22Rv1 (cell line): ENCODE measurements around the gene RPS6KB2.
A peak's percentile ranks its signal among the peaks of the same experiment; 100 is the strongest.

ENCODE experiments used
- H3K27ac ChIP-seq: fragments of 450-650 bp; 2 replicates; pipeline ENCODE4 v1.5.1; 2017
- ZFX ChIP-seq: fragments of 450-650 bp; IDR thresholded peaks from 2 replicates; pipeline ENCODE4 v1.6.1; 2017; ENCODE audit warnings: antibody characterized with exemption, borderline replicate concordance
- TF ChIP-seq, protein P1 (sequence below): fragments of 450-650 bp; IDR thresholded peaks from 2 replicates; pipeline ENCODE4 v1.5.1; 2017; ENCODE audit warnings: mild to moderate bottlenecking

Gene RPS6KB2

DNA sequence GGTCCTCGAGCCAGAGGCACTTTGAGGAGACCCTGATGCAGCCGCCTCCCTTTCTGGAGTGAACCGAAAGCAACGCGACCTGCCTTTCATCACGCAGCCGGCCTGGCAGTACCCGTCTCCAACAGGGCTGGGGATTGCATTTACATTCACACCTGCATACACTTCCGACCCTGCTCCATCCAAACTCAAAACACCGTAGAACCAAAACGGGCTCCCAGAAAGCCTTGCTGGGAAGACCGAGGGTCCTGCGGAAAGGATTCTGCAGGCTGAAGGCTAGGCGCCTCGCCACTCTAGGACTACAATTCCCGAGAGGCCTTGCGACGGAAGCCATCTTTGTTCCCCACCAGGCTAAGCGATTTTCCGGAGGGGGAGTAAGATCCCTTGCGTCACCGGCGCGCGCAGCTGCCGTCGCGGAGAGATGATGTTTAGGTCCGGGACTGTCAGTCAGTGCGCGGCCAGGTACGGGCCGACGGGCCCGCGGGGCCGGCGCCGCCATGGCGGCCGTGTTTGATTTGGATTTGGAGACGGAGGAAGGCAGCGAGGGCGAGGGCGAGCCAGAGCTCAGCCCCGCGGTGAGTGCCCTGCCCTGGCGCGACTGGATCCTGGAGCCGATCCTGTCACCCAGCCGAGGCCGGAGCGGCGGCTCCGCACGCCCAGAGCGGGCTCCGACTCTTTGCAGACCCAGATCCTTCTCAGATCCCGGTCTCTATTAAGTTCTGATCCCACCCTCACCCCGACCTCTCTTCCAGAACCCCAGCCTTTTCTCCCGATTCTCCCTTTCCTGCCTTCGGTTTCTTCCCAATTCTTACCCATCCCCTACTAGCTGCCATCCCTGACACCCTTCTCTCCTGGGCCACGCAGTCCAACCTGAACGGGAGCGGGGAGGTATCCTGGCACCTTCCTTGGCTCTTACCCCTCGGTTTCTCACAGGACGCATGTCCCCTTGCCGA, at the start of gene RPS6KB2:
Gene RPS6KB2, plus strand, starts transcription at position 443 of the 950 bp plus-strand sequence. Its CDS starts 52 bp downstream, at position 495.
- H3K27ac ChIP-seq: peak within 1 kb of the TSS; percentile 82
- TF ChIP-seq, protein P1, sequence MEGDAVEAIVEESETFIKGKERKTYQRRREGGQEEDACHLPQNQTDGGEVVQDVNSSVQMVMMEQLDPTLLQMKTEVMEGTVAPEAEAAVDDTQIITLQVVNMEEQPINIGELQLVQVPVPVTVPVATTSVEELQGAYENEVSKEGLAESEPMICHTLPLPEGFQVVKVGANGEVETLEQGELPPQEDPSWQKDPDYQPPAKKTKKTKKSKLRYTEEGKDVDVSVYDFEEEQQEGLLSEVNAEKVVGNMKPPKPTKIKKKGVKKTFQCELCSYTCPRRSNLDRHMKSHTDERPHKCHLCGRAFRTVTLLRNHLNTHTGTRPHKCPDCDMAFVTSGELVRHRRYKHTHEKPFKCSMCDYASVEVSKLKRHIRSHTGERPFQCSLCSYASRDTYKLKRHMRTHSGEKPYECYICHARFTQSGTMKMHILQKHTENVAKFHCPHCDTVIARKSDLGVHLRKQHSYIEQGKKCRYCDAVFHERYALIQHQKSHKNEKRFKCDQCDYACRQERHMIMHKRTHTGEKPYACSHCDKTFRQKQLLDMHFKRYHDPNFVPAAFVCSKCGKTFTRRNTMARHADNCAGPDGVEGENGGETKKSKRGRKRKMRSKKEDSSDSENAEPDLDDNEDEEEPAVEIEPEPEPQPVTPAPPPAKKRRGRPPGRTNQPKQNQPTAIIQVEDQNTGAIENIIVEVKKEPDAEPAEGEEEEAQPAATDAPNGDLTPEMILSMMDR: no peak
- no peak for TF ChIP-seq ZFX

DNA sequence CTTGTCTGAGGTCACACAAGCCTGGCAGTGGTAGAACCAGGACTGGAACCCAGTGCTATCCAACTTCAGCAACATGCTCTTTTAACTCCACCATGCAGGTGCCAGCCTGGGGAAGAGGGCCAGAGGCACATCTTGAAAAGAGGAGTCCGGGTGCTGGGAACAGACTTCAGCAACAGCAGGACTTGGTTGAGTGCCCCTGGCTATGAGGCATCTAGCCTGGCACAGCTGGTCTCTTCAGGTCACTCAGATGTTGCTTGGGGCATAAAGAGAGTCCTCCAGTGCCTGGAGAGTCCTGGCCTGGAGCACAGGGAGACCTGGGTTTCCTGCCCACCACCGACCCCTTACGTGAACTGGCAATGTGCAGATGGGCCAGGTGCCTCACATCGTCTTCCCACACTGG, 49.8 kb upstream of the RPS6KB2 start:
- TF ChIP-seq, protein P1: no peak
- no peak for TF ChIP-seq ZFX
- no peak overlapping the region for H3K27ac ChIP-seq

DNA sequence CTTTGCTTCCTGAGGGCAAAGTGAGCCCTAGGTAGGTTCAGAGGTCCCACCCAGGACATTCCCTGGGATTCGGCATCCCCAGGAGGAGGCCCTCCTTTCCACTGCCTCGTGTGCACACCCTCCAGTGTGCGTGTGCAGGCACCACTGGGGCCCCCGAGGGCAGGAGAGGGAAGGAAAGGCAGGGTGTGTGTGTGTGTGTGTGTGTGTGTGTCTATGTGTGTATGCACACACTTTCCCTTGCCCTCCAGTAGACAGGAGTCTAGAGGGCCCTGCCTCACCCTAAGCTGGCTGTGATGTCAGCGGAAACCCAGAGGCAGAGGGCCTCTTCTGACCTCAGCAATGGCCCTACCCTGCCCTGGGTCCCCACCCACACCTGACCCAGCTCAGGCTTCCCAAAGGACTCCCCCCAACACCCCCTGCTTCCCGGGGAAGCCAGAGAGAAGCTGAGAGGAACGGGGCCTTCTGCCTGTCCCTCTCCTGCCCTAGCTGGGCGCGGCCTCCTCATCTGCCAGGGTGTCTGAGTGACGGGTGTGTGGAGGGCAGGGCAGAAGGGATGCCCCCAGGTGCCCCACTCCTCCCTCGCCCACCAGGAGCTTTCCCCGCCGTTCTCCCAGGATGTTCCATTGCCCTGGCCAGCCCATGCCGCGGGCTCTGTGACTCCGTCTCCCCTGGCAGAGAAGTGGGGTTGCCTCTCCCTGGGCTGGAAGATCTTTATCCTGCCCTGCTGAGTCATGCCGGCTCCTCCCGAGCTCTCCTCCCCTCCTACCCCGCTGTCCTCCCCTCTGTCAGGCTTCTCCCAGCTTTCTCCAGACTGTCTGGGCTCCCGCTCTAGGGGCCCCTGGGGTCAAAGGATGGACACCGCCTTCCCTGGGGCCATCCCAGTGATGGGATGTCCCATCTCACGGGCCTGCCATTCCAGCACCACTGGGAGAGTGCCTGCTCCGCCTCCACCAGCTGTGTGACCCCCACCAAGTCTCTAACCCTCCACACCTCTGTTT, 48.9 kb upstream of the RPS6KB2 start:
- H3K27ac ChIP-seq: no peak overlapping the region

GRCh38 chr11:67381244-67381972, 46.9 kb upstream of the RPS6KB2 start:
- TF ChIP-seq ZFX: no peak
- TF ChIP-seq, protein P1: no peak
- no peak overlapping the region for H3K27ac ChIP-seq

More for the DNA sequence above, 48.9 kb upstream of the RPS6KB2 start:
- no peak for TF ChIP-seq ZFX
- TF ChIP-seq, protein P1: no peak

DNA sequence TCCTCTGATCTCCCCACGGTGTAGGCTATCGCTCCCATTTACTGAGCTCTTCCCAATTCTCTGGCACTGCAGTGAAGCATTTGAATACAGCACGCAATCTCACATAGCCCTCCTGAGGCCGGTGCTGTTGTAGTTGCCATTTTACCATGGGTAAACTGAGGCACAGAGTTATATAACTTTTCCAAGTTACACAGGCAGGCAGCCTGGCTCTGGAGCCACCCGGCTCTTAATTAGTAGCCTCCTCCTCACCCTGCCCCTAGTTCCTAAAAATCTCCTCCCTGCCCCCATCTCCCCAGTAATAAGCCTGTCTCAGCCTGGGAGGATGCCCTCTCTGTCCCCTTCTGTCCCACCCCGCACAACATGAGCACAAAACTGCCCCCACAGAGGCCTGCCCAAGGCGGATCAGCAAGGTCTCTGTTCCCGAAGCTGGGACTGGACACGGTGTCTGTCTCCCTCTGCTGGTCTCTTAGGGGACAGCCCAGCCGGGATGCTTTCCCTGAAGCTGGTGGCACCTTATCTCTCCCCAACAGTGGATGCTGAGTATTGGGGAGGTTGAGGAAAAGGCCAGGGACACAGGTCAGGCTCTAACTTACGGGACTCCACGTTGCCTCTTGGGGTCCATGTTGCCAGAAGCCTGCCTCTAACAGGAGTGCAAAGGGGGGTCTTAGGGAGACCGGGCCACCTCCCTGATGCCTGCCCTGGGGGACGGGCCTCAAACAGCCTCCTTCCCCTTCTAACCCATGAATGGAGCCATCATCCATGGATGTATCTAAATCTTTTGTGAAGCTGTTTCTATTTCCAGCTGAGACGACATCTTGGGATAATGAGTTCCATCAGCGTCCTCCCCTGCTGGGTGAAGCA, 45.8 kb upstream of the RPS6KB2 start:
- no peak overlapping the region for H3K27ac ChIP-seq
- no peak for TF ChIP-seq ZFX
- TF ChIP-seq, protein P1: peak; percentile 94

DNA sequence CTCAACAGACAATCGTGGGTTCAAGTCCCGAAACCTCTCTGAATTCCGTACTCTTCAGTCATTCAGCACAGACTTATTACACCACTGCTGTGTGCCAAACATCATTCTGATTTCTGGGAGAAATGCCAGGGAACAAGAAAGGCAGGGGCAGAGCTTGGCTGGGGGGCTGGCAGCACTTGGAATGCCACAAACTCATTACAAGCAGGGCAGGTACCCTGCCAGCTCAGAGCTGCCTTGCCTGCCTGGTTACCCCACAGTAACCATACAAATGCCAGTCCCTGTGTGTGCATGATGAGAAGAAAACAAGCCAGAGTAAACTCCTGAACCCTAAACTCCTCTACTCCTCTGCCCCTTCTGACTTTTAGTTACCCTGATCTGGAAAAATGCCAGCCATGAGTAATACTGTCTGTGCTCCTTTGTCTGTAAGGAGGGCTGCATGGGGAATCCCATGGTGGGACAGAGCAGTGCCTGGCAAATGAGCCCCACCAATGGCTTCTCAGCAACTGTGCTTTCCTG, 43.4 kb upstream of the RPS6KB2 start:
- H3K27ac ChIP-seq: no peak overlapping the region
- TF ChIP-seq ZFX: no peak
- TF ChIP-seq, protein P1: no peak
